HCT116 (cell line): ENCODE results near the gene SLC18B1. TPM values are rescaled to one million over a fixed set of nuclear protein-coding genes. Genes with fewer than 3 reads are reported as not detected.

ENCODE experiments used
- ATAC-seq: fragments of 200-7000 bp; cut with Tn5 transposase; 2 replicates; pipeline ENCODE4 v1.9.1; 2020; ENCODE audit warnings: mild to moderate bottlenecking, moderate library complexity
- BruUV-seq: library from RNA; stranded (reverse); fragments of 400-500 nt; replicated peaks from 2 replicates; lab custom pipeline; 2021; lab: Mats Ljungman, UMichigan
- CTCF ChIA-PET: fragments of 300-600 bp; sonication (Branson Sonifier 250); formaldehyde crosslinking; loops from one replicate; lab custom pipeline; 2021; ENCODE audit warnings: antibody characterized with exemption; lab: Charles Lee
- POLR2A ChIA-PET: fragments of 300-600, 350-600 bp; sonication (Branson Sonifier 250); formaldehyde crosslinking; loops from one replicate; lab custom pipeline; 2021; ENCODE audit warnings: antibody characterized with exemption; lab: Charles Lee
- RAD21 ChIA-PET, 2 experiments: fragments of 300-600 bp; sonication (Branson Sonifier 250); formaldehyde crosslinking; loops; one replicate each; lab custom pipeline; 2023; ENCODE audit warnings: low total read pairs in 2 of 2; ENCODE audit not compliant: uncharacterized antibody in 2 of 2, unreplicated experiment in 2 of 2, low non-redundant PET in 1 of 2; lab: Charles Lee
- DNase-seq: peaks from one replicate; pipeline ENCODE4 v3.0.0-alpha.2; 2010; ENCODE audit warnings: low read depth, low spot score
- H2AFZ ChIP-seq: fragments of 200-600 bp; shearing (Covaris generic), sonication (generic); 2 replicates; pipeline ENCODE4 v1.6.1; 2017; ENCODE audit warnings: low read depth, mixed run types, mixed read lengths, antibody characterized with exemption, low read length; ENCODE audit not compliant: poor library complexity, severe bottlenecking
- H3K27ac ChIP-seq: 2 replicates; pipeline ENCODE4 v1.5.1; 2012; ENCODE audit warnings: low read depth, low read length
- H3K27me3 ChIP-seq: fragments of 200-600 bp; sonication (generic); 2 replicates; pipeline ENCODE4 v1.6.1; 2016; ENCODE audit warnings: mixed run types, low read length, mixed read lengths; ENCODE audit not compliant: insufficient read depth
- H3K36me3 ChIP-seq, 2 experiments: fragments of 200-500 bp in 1 of 2; fragments of 200-600 bp in 1 of 2; sonication (Bioruptor generic) in 1 of 2; sonication (generic) in 1 of 2; 2 replicates each; pipeline versions ENCODE4 v1.5.1 to v1.6.1; 2014 to 2016; ENCODE audit warnings: low read length in 2 of 2, inconsistent platforms in 1 of 2, mixed read lengths in 1 of 2, mixed run types in 1 of 2; ENCODE audit not compliant: insufficient read depth in 2 of 2, control insufficient read depth in 1 of 2
- H3K4me1 ChIP-seq, 2 experiments: fragments of 200-600 bp in 1 of 2; sonication (generic) in 1 of 2; 2 replicates each; pipeline versions ENCODE4 v1.5.1 to v1.6.1; 2012 to 2017; ENCODE audit warnings: low read length in 2 of 2, inconsistent platforms in 1 of 2, mild to moderate bottlenecking in 1 of 2, mixed read lengths in 1 of 2, mixed run types in 1 of 2, moderate library complexity in 1 of 2; ENCODE audit not compliant: insufficient read depth in 2 of 2, control insufficient read depth in 1 of 2
- H3K4me2 ChIP-seq: fragments of 200-600 bp; sonication (generic); 2 replicates; pipeline ENCODE4 v1.6.1; 2017; ENCODE audit warnings: mixed run types, low read length, mixed read lengths
- H3K4me3 ChIP-seq, 2 experiments: fragments of 200-600 bp in 1 of 2; sonication (generic) in 1 of 2; replicated peaks in 1 of 2; 2 replicates each; pipeline ENCODE4 v1.5.1; 2011 to 2016; ENCODE audit warnings: low read length in 2 of 2, control low read depth in 1 of 2, low read depth in 1 of 2, mild to moderate bottlenecking in 1 of 2, mixed read lengths in 1 of 2, mixed run types in 1 of 2
- H3K79me2 ChIP-seq: fragments of 200-600 bp; sonication (generic); 2 replicates; pipeline ENCODE4 v1.6.1; 2017; ENCODE audit warnings: mild to moderate bottlenecking, mixed run types, low read length, moderate library complexity, mixed read lengths; ENCODE audit not compliant: insufficient read depth
- H3K9ac ChIP-seq: fragments of 200-600 bp; sonication (generic); 2 replicates; pipeline ENCODE4 v1.6.1; 2016; ENCODE audit warnings: low read length, mixed read lengths
- H3K9me2 ChIP-seq: fragments of 200-600 bp; sonication (generic), shearing (Covaris generic); 2 replicates; pipeline ENCODE4 v1.6.1; 2017; ENCODE audit warnings: mixed run types, mild to moderate bottlenecking, moderate library complexity; ENCODE audit not compliant: insufficient read depth
- H3K9me3 ChIP-seq, 2 experiments: fragments of 200-500 bp in 1 of 2; fragments of 200-600 bp in 1 of 2; sonication (Bioruptor generic) in 1 of 2; sonication (generic) in 1 of 2; 2 replicates each; pipeline ENCODE4 v1.6.1; 2014 to 2017; ENCODE audit warnings: low read length in 2 of 2, mixed read lengths in 2 of 2, inconsistent platforms in 1 of 2, low read depth in 1 of 2, mild to moderate bottlenecking in 1 of 2, mixed run types in 1 of 2, moderate library complexity in 1 of 2; ENCODE audit not compliant: control insufficient read depth in 1 of 2, insufficient read depth in 1 of 2
- H4K20me1 ChIP-seq: fragments of 200-600 bp; sonication (generic), shearing (Covaris generic); 2 replicates; pipeline ENCODE4 v1.6.1; 2017; ENCODE audit warnings: mixed run types, mild to moderate bottlenecking, moderate library complexity; ENCODE audit not compliant: insufficient read depth
- CBX3 ChIP-seq: IDR thresholded peaks from 2 replicates; pipeline ENCODE4 v1.6.1; 2012; ENCODE audit warnings: low read depth
- EZH2 ChIP-seq: fragments of 200-600 bp; sonication (generic); IDR thresholded peaks from 2 replicates; pipeline ENCODE4 v1.6.1; 2017; ENCODE audit warnings: antibody characterized with exemption, mixed run types
- FOSL1 ChIP-seq: IDR thresholded peaks from 2 replicates; pipeline ENCODE4 v1.6.1; 2012; ENCODE audit warnings: low read depth
- JUND ChIP-seq: IDR thresholded peaks from 2 replicates; pipeline ENCODE4 v1.6.1; 2012
- POLR2A ChIP-seq: IDR thresholded peaks from 2 replicates; pipeline ENCODE4 v1.7.0; 2011; ENCODE audit warnings: borderline replicate concordance; ENCODE audit not compliant: insufficient read depth, insufficient read length; ENCODE audit errors: extremely low read depth
- POLR2AphosphoS5 ChIP-seq: IDR thresholded peaks from 2 replicates; pipeline ENCODE4 v1.6.1; 2011; ENCODE audit warnings: mild to moderate bottlenecking, low read depth, low read length, moderate library complexity
- SIN3A ChIP-seq: IDR thresholded peaks from 2 replicates; pipeline ENCODE4 v1.6.1; 2012; ENCODE audit warnings: low read depth
- SP1 ChIP-seq: IDR thresholded peaks from 2 replicates; pipeline ENCODE4 v1.6.1; 2012; ENCODE audit warnings: low read depth
- SRF ChIP-seq: IDR thresholded peaks from 2 replicates; pipeline ENCODE4 v1.6.1; 2012; ENCODE audit warnings: low read depth
- YY1 ChIP-seq: IDR thresholded peaks from 2 replicates; pipeline ENCODE4 v1.6.1; 2011; ENCODE audit warnings: low read length, low read depth, moderate library complexity, mild to moderate bottlenecking; ENCODE audit not compliant: insufficient replicate concordance; ENCODE audit errors: extremely low read depth
- ZFX ChIP-seq: fragments of 450-650 bp; IDR thresholded peaks from 2 replicates; pipeline ENCODE4 v1.6.1; 2017
- ZNF274 ChIP-seq: fragments of 200-500 bp; sonication (Bioruptor generic); IDR thresholded peaks from 2 replicates; pipeline ENCODE4 v1.6.1; 2014; ENCODE audit warnings: mild to moderate bottlenecking, low read depth, low read length, inconsistent platforms
- intact Hi-C: fragments of 100-400 bp; cut with micrococcal nuclease; formaldehyde crosslinking; loops from 2 replicates; pipeline ENCODE4 v1.10.0; 2022
- total RNA-seq: library from RNA; stranded (reverse); gene quantifications from one replicate; pipeline ENCODE4 v1.2.1, GENCODE V29; 2021; ENCODE audit not compliant: unreplicated experiment
- TF ChIP-seq, protein P1 (sequence below), 3 experiments: fragments of 200-600 bp in 1 of 3; sonication (generic) in 1 of 3; IDR thresholded peaks in 2 of 3; conservative IDR thresholded peaks in 1 of 3; 2 replicates each; pipeline ENCODE4 v1.5.1; 2012 to 2017; ENCODE audit warnings: low read depth in 2 of 3, low read length in 2 of 3, antibody characterized with exemption in 1 of 3, borderline replicate concordance in 1 of 3, control low read depth in 1 of 3, mild to moderate bottlenecking in 1 of 3, mixed read lengths in 1 of 3, mixed run types in 1 of 3, moderate library complexity in 1 of 3; ENCODE audit not compliant: insufficient read depth in 1 of 3
- TF ChIP-seq, protein P2 (sequence below): IDR thresholded peaks from 2 replicates; pipeline ENCODE4 v1.6.1; 2012
- TF ChIP-seq, protein P3 (sequence below): IDR thresholded peaks from 2 replicates; pipeline ENCODE4 v1.6.1; 2011; ENCODE audit warnings: mild to moderate bottlenecking, low read length, moderate library complexity; ENCODE audit not compliant: insufficient replicate concordance; ENCODE audit errors: extremely low read depth
- TF ChIP-seq, protein P4 (sequence below): IDR thresholded peaks from 2 replicates; pipeline ENCODE4 v1.6.1; 2012

Gene SLC18B1
- total RNA-seq, 1 experiment from 2014 or later = 18.1 TPM

DNA sequence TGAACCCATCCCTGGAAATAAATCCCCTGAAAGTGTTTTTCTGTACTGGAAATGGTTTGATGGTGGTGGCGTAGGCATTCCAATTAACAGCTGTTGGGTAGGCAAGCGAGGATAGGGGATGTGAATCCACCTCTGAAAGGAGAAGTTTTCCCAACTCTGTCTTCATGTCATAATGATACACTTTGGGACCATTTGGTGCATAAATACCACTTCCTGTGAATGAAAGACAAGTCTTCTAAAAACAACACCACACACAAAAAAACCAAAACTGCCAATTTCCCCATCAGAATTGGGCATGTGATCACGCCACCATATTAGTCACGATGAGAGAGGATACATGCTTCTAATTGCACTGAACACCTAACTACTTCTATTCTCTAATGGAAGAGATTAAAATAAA is 47.1 kb downstream of the SLC18B1 start:
- ChIA-PET POLR2A (no interaction called here), RAD21 (no interaction called here), CTCF (no interaction called here)
- BruUV-seq = no TSS peak
- intact Hi-C loops = no loop called here
- Histone ChIP-seq H3K36me3 (no peaks in the 10 kb centered on the region), H3K27ac (no peak overlapping the region), H3K4me3 (no peak overlapping the region), H3K27me3 (no peaks in the 10 kb centered on the region), H3K9me3 (no peaks in the 10 kb centered on the region), H2AFZ (no peak overlapping the region), H3K9ac (no peak overlapping the region), H4K20me1 (no peaks in the 10 kb centered on the region), H3K9me2 (no peaks in the 10 kb centered on the region), H3K79me2 (no peaks in the 10 kb centered on the region), H3K4me1 (no peaks in the 10 kb centered on the region), H3K4me2 (no peak overlapping the region)
- DNase-seq (no peak), ATAC-seq (no peak)
- no peak for TF ChIP-seq POLR2A
- TF ChIP-seq FOSL1 = no peak
- TF ChIP-seq SIN3A = no peak
- TF ChIP-seq, protein P1, sequence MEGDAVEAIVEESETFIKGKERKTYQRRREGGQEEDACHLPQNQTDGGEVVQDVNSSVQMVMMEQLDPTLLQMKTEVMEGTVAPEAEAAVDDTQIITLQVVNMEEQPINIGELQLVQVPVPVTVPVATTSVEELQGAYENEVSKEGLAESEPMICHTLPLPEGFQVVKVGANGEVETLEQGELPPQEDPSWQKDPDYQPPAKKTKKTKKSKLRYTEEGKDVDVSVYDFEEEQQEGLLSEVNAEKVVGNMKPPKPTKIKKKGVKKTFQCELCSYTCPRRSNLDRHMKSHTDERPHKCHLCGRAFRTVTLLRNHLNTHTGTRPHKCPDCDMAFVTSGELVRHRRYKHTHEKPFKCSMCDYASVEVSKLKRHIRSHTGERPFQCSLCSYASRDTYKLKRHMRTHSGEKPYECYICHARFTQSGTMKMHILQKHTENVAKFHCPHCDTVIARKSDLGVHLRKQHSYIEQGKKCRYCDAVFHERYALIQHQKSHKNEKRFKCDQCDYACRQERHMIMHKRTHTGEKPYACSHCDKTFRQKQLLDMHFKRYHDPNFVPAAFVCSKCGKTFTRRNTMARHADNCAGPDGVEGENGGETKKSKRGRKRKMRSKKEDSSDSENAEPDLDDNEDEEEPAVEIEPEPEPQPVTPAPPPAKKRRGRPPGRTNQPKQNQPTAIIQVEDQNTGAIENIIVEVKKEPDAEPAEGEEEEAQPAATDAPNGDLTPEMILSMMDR (IDR thresholded peaks at IDR 0.05 in 2 of 3, conservative IDR thresholded peaks at IDR 0.05 in 1 of 3; ENCODE audit: borderline replicate concordance in 1 of 3, insufficient read depth in 1 of 3, low read depth in 2 of 3, low read length in 2 of 3) = no peak
- no peak for TF ChIP-seq YY1
- TF ChIP-seq JUND = no peak
- no peak for TF ChIP-seq SRF
- TF ChIP-seq SP1 = no peak
- TF ChIP-seq ZFX = no peak
- no peak for TF ChIP-seq CBX3
- TF ChIP-seq, protein P2, sequence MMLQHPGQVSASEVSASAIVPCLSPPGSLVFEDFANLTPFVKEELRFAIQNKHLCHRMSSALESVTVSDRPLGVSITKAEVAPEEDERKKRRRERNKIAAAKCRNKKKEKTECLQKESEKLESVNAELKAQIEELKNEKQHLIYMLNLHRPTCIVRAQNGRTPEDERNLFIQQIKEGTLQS = no peak
- no peak for TF ChIP-seq EZH2
- TF ChIP-seq, protein P3, sequence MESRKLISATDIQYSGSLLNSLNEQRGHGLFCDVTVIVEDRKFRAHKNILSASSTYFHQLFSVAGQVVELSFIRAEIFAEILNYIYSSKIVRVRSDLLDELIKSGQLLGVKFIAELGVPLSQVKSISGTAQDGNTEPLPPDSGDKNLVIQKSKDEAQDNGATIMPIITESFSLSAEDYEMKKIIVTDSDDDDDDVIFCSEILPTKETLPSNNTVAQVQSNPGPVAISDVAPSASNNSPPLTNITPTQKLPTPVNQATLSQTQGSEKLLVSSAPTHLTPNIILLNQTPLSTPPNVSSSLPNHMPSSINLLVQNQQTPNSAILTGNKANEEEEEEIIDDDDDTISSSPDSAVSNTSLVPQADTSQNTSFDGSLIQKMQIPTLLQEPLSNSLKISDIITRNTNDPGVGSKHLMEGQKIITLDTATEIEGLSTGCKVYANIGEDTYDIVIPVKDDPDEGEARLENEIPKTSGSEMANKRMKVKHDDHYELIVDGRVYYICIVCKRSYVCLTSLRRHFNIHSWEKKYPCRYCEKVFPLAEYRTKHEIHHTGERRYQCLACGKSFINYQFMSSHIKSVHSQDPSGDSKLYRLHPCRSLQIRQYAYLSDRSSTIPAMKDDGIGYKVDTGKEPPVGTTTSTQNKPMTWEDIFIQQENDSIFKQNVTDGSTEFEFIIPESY = no peak
- no peak for TF ChIP-seq POLR2AphosphoS5
- TF ChIP-seq, protein P4, sequence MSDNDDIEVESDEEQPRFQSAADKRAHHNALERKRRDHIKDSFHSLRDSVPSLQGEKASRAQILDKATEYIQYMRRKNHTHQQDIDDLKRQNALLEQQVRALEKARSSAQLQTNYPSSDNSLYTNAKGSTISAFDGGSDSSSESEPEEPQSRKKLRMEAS = no peak
- TF ChIP-seq ZNF274 = no peak
